Neural cell (in vitro differentiated cells): ENCODE data around the gene POLE. TPM values are rescaled to one million over a fixed set of nuclear protein-coding genes. Genes with fewer than 3 reads are reported as not detected.

Source experiments
- H2AFZ ChIP-seq: fragments of 200-600, 300-800 bp; sonication (generic), shearing (Covaris generic); 2 replicates; pipeline ENCODE4 v1.6.0; 2014; ENCODE audit warnings: low read depth, mild to moderate bottlenecking, antibody characterized with exemption, low read length, moderate library complexity
- H3F3A ChIP-seq: fragments of 200-600 bp; shearing (Covaris generic); 2 replicates; pipeline ENCODE4 v1.6.1; 2016; ENCODE audit warnings: mild to moderate bottlenecking, moderate library complexity, mixed read lengths, antibody characterized with exemption, low read length; ENCODE audit not compliant: insufficient read depth, poor library complexity, severe bottlenecking
- H3K27ac ChIP-seq: fragments of 200-600, 300-800 bp; sonication (generic), shearing (Covaris generic); 2 replicates; pipeline ENCODE4 v1.5.1; 2014; ENCODE audit warnings: mild to moderate bottlenecking, low read length, moderate library complexity
- H3K27me3 ChIP-seq: fragments of 300-800, 200-600 bp; sonication (generic), shearing (Covaris generic); 2 replicates; pipeline ENCODE4 v1.6.0; 2014; ENCODE audit warnings: mild to moderate bottlenecking, low read depth, low read length, moderate library complexity; ENCODE audit not compliant: insufficient read depth
- H3K36me3 ChIP-seq: fragments of 300-800, 200-600 bp; sonication (generic), shearing (Covaris generic); 2 replicates; pipeline ENCODE4 v1.5.1; 2014; ENCODE audit warnings: mild to moderate bottlenecking, antibody characterized with exemption, low read length, moderate library complexity; ENCODE audit not compliant: insufficient read depth
- H3K4me2 ChIP-seq: fragments of 300-800, 200-600 bp; sonication (generic), shearing (Covaris generic); 2 replicates; pipeline ENCODE4 v1.6.0; 2014; ENCODE audit warnings: mild to moderate bottlenecking, low read length
- H3K4me3 ChIP-seq: fragments of 300-800, 200-600 bp; sonication (generic), shearing (Covaris generic); 2 replicates; pipeline ENCODE4 v1.5.1; 2014; ENCODE audit warnings: mild to moderate bottlenecking, low read length, moderate library complexity
- H3K79me2 ChIP-seq: fragments of 200-600 bp; shearing (Covaris generic); replicated peaks from 2 replicates; pipeline ENCODE4 v1.6.0; 2014; ENCODE audit warnings: mild to moderate bottlenecking, low read length, moderate library complexity; ENCODE audit not compliant: insufficient read depth
- H3K9ac ChIP-seq: fragments of 300-800, 200-600 bp; sonication (generic), shearing (Covaris generic); 2 replicates; pipeline ENCODE4 v1.6.1; 2016; ENCODE audit warnings: mild to moderate bottlenecking, low read length, mixed read lengths
- H3K9me2 ChIP-seq: fragments of 200-600 bp; shearing (Covaris generic); 2 replicates; pipeline ENCODE4 v1.6.1; 2016; ENCODE audit warnings: mild to moderate bottlenecking, low read length, mixed read lengths; ENCODE audit not compliant: insufficient read depth
- H3K9me3 ChIP-seq: fragments of 200-600, 300-800 bp; sonication (generic), shearing (Covaris generic); 2 replicates; pipeline ENCODE4 v1.6.1; 2016; ENCODE audit warnings: mild to moderate bottlenecking, mixed run types, low read length, moderate library complexity, mixed read lengths
- H4K20me1 ChIP-seq: fragments of 200-600 bp; shearing (Covaris generic); 2 replicates; pipeline ENCODE4 v1.6.1; 2016; ENCODE audit warnings: mild to moderate bottlenecking, mixed run types; ENCODE audit not compliant: insufficient read depth
- CTCF ChIP-seq: fragments of 450-650 bp; IDR thresholded peaks from 2 replicates; pipeline ENCODE4 v1.5.1; 2014; ENCODE audit warnings: antibody characterized with exemption, mild to moderate bottlenecking, moderate library complexity; ENCODE audit not compliant: poor library complexity, severe bottlenecking
- EP300 ChIP-seq: fragments of 450-650 bp; conservative IDR thresholded peaks from 2 replicates; pipeline ENCODE4 v1.6.1; 2014; ENCODE audit warnings: antibody characterized with exemption, mild to moderate bottlenecking, moderate library complexity; ENCODE audit not compliant: poor library complexity, severe bottlenecking
- EZH2 ChIP-seq: fragments of 200-600, 300-800 bp; shearing (Covaris generic), sonication (generic); IDR thresholded peaks from 2 replicates; pipeline ENCODE4 v1.6.1; 2014; ENCODE audit warnings: antibody characterized with exemption, low read length, borderline replicate concordance, mild to moderate bottlenecking; ENCODE audit not compliant: insufficient read depth, poor library complexity, severe bottlenecking
- MXI1 ChIP-seq: fragments of 450-650 bp; conservative IDR thresholded peaks from 2 replicates; pipeline ENCODE4 v1.6.1; 2014; ENCODE audit warnings: antibody characterized with exemption, mild to moderate bottlenecking; ENCODE audit not compliant: poor library complexity, severe bottlenecking
- POLR2AphosphoS5 ChIP-seq: IDR thresholded peaks from 2 replicates; pipeline ENCODE4 v1.6.1; 2012
- RAD21 ChIP-seq: fragments of 450-650 bp; conservative IDR thresholded peaks from 2 replicates; pipeline ENCODE4 v1.6.1; 2014; ENCODE audit warnings: antibody characterized with exemption, mild to moderate bottlenecking, moderate library complexity
- REST ChIP-seq: IDR thresholded peaks from 2 replicates; pipeline ENCODE4 v1.6.1; 2012; ENCODE audit warnings: borderline replicate concordance
- SMC3 ChIP-seq: fragments of 450-650 bp; conservative IDR thresholded peaks from 2 replicates; pipeline ENCODE4 v1.6.1; 2014; ENCODE audit warnings: antibody characterized with exemption, mild to moderate bottlenecking, moderate library complexity; ENCODE audit not compliant: poor library complexity
- TAF1 ChIP-seq: IDR thresholded peaks from 2 replicates; pipeline ENCODE4 v1.6.1; 2012; ENCODE audit warnings: low read depth
- polyA plus RNA-seq: library from polyadenylated mRNA; depleted of rRNA; stranded (reverse); fragments of >200 nt; gene quantifications from 2 replicates; pipeline ENCODE4 v1.2.3, GENCODE V29; 2014

POLE gene
- polyA plus RNA-seq, 1 donor from 2014 or later, result 8.5 TPM

GRCh38 chr12:132702640-132703039 is 15.5 kb upstream of the POLE start:
- H4K20me1 ChIP-seq, result no peaks in the 10 kb centered on the region
- H3K9ac ChIP-seq, result no peak overlapping the region
- no peaks in the 10 kb centered on the region for H3K36me3 ChIP-seq
- no peaks in the 10 kb centered on the region for H3F3A ChIP-seq
- H3K79me2 ChIP-seq, result no peaks in the 10 kb centered on the region
- no peaks in the 10 kb centered on the region for H3K9me3 ChIP-seq
- no peak for TF ChIP-seq EZH2
- no peak for TF ChIP-seq POLR2AphosphoS5
- TF ChIP-seq REST, result no peak
- no peak for TF ChIP-seq TAF1
- no peak for TF ChIP-seq EP300
- no peak for TF ChIP-seq MXI1
- no peak for TF ChIP-seq SMC3
- TF ChIP-seq CTCF, result no peak
- TF ChIP-seq RAD21, result no peak
- no peak overlapping the region for H3K4me2 ChIP-seq
- H3K9me2 ChIP-seq, result no peaks in the 10 kb centered on the region
- H3K4me3 ChIP-seq, result no peak overlapping the region
- no peak overlapping the region for H3K27ac ChIP-seq
- no peak overlapping the region for H2AFZ ChIP-seq
- H3K27me3 ChIP-seq, result no peaks in the 10 kb centered on the region

- Histone ChIP-seq H4K20me1 (no peaks in the 10 kb centered on the region), H3K27ac (no peak overlapping the region), H3K4me2 (no peak overlapping the region), H3F3A (no peaks in the 10 kb centered on the region), H3K27me3 (no peaks in the 10 kb centered on the region), H3K4me3 (no peak overlapping the region), H3K9me3 (no peaks in the 10 kb centered on the region), H3K79me2 (no peaks in the 10 kb centered on the region), H3K9me2 (no peaks in the 10 kb centered on the region), H3K9ac (no peak overlapping the region), H3K36me3 (no peaks in the 10 kb centered on the region), H2AFZ (no peak overlapping the region)
- TF ChIP-seq SMC3, result no peak
- TF ChIP-seq REST, result no peak
- no peak for TF ChIP-seq POLR2AphosphoS5
- no peak for TF ChIP-seq TAF1
- no peak for TF ChIP-seq MXI1
- TF ChIP-seq EP300, result no peak
- TF ChIP-seq EZH2, result no peak
- TF ChIP-seq RAD21, result no peak
- no peak for TF ChIP-seq CTCF
Measured at GRCh38 chr12:132700212-132700822, 13.2 kb upstream of the POLE start.
